Measurements from ENCODE around the gene RBM33.
A peak's percentile ranks its signal among the peaks of the same experiment; 100 is the strongest.
"Not testable (repeated sequence)": the region's sequence is repeated elsewhere in the genome, so short reads cannot be mapped to it uniquely, and the experiment has no call there.

The RBM33 gene

GRCh38 chr7:155809947-155810769, 165.7 kb downstream of the RBM33 start:
- DNase-seq (ENCODE audit: low spot score), result no peak

- DNase-seq (ENCODE audit: low spot score), result no peak
Observed at GRCh38 chr7:155810770-155811559, 166.5 kb downstream of the RBM33 start.

- no peak for DNase-seq (ENCODE audit: low spot score)
Observed at GRCh38 chr7:155811560-155811894, 167.1 kb downstream of the RBM33 start.

GRCh38 chr7:155811895-155812761, 167.7 kb downstream of the RBM33 start, which contains the start of gene SHH:
TSS of gene SHH (minus strand) at chr7:155812463. CDS start at chr7:155812122, 341 bp downstream.
- no peak for DNase-seq (ENCODE audit: low spot score)

DNA sequence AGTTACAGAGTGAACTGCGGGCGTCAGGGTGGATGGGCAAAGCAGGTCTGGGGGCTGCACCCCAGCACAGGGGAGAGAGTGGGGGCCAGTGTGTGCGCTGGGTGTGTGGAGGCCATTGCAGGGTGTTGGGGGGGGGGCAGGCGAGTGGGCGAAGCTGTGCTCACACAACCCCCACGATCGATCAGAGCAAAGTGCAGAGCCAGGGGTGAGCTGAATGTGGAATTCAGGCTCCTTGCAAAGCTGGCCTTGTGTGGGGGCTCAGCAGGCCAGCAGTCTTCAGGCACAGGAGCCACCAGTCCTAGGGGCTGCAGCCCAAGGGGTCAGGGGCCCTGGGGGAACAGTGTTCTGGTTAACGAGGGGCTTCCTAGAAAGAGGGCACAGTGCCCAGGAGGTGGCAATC, 168.7 kb downstream of the RBM33 start:
- no peak for DNase-seq (ENCODE audit: low spot score)

DNA sequence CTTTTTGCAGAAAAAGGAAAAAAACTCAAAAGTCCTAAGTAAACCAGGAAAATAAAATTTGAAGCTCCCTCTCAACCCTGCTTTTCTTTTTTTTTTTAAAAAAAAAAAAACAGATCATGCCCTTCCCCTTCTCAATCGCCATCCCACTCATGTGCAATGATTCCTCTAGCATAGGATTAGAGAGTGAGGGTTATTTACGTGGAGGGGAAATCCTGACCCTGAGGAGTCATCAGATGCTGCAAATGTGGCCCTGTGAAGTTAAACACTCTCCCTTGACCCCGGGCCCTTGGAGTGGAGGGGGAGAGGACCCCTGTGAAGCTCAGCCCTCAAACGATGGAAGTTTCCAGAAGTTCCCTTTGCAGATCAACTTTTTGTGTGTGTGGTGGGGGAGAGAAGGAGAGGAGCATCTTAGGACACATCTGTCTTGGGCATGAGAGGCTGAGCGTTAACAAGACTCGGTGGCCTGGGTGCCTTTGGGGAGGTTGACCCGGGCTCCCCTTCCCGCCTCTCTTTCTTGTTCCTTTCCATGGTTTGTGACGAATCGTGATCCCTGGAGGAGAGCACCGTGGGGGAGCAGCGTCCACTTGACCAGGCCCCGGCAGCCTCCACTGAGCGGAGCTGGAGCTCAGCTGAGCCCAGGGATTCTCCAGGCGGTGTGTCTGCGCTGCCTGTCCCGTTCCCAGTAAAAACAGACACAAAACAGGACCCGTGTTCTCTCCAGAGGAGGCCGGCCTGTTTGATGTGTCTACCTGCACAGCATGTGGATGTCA, 169.3 kb downstream of the RBM33 start:
- no peak for DNase-seq (ENCODE audit: low spot score)

DNA sequence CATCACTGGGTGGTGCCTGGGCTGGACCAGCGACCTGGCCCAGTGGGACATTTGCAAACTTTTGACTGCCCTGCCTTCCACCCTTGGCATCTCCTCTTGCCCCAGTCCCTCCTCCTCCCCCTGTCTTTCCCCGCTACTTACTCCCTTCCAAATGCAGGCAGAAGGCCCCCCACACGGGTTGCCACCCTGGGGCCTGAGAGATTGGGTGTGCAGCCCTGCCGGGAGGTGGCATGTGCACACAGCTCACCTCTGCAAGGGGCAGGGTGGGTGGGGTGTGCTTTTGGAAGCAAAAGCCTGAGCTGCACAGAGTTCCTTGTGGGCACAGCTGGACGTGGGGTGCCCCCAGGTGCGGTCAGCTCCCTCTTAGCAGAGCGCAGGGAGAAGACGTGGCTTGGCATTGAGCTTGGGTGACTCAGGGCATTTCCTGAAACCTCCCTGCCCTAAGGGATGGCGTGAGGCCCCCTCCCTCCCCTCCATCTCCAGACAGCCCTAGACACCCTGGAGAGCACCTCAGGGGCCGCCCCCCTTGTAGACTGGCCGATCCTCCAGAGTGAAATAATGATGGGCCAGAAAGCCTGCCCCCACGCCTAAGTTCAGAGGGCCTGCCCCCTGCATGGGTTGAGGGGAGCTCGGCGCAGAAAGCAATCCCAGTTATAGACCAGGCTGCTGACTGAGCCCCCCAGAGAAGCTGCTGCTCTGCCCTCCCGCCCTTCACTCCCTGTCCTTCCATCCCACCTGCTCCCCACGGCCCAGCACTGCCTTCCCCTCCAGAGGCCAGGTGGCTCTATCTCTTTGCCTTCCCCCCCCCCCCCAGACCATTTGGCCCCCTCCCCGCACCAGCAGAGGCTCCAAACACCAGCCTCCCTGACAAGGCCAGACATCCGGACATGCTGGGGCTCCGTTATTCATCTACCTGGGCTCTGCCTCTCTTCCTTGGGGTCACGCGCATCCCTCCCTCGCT, 170.1 kb downstream of the RBM33 start:
- no peak for DNase-seq (ENCODE audit: low spot score)

- DNase-seq (ENCODE audit: low spot score), result peak; percentile 30
Observed at GRCh38 chr7:155815332-155816191, 171.1 kb downstream of the RBM33 start.

DNA sequence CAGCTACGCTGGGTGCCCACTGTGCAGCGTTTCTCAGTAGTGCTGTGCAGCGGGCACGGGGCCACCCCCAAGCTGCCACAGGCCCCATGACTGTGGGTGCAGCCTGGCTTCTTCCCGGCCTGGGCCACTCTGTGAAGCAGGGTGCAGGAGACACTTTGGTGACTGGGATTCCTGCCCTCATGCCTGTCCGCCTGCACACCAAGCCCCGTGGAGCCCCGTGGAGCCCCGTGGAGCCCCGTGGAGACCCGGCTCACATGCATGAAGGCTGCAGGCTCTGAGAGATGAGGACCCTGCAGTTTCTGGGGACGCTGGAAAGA, 171.7 kb downstream of the RBM33 start:
- no peak for DNase-seq (ENCODE audit: low spot score)

DNA sequence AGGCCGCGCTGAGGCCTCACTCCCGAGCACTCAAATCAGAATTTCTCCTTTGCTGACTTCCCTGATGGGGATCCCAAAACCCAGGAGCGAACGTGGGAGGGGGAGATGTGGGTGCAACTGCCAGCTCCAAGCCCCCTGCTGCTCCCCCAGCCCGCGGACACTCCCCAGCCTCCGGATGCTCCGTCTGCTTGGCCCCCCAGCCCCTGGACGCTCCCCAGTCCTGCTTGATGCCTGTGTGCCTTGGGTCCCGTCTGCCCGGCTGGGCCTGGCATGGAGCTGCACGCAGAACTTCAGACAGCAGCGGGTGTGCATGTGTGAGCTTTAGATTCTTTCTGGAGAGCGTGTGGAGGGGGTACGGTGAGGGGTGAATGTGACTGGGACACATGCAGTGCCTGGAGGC, 172.5 kb downstream of the RBM33 start:
- no peak for DNase-seq (ENCODE audit: low spot score)

DNA sequence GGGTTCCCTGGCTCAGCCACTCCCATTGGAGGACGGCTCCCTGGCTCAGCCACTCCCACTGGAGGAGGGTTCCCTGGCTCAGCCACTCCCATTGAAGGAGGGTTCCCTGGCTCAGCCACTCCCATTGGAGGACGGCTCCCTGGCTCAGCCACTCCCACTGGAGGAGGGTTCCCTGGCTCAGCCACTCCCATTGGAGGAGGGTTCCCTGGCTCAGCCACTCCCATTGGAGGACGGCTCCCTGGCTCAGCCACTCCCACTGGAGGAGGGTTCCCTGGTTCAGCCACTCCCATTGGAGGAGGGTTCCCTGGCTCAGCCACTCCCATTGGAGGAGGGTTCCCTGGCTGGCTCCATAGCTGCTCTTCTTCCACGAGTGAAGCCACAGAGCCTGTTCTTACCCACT, 173.1 kb downstream of the RBM33 start:
- not testable (repeated sequence) for DNase-seq (ENCODE audit: low spot score)

GRCh38 chr7:155818154-155818819, 173.8 kb downstream of the RBM33 start:
- DNase-seq (ENCODE audit: low spot score), result no peak

DNA sequence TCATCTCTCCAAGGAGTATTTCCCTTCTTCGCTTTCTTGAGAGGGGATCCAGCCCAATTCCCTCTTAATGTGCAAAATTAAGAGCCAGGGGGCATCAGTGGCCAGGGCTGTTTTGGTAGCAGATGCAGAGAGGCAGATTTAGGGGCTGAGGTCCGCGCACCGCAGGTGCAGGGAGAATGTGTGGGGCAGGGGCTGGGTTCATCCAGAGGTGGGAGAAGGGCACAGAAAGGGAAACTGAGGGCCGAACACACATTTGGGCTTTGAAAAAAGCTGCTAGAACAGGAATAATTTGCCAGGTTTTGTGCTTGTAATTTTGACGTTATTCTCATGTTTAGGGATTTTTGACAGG, 174.3 kb downstream of the RBM33 start:
- no peak for DNase-seq (ENCODE audit: low spot score)

DNA sequence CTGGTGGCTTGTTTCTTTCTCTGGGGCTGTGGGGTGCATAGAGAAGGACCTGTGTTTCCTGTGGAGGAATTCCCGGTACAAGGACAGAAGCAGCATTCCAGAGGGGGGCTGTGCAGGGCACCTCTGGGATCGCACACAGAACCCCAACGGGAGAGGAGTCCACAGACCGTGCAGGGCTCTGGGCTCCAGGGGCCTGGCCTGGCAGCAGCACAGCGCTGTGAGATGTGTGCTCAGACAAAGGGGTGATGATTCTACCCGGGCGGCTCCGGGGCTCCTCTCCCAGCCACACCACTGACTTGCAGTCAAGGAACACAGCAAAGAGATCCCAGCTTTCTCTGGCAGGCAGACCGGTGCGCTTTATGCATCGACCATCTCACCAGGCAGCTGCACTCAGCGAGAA, 174.7 kb downstream of the RBM33 start:
- no peak for DNase-seq (ENCODE audit: low spot score)

DNA sequence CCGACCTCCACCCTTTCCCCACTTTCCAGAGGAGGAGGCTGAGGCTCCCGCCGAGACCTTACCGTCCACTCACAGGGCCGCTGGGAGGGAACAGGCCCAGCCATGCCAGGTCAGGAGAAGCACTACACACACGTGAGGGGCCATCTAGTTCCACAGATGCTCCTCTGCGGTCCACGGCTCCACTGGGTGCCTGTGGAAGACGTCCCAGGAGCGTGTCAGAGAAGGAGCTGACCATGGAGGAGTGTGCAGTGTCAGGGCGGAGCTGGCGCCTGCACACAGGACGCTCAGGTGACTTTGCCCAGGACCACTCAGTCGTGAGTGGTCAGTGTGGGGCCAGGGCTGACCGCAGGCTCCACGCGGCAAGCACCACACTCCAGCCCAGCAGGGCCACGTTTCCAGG, 175.8 kb downstream of the RBM33 start:
- no peak for DNase-seq (ENCODE audit: low spot score)

GRCh38 chr7:155820788-155821187, 176.3 kb downstream of the RBM33 start:
- no peak for DNase-seq (ENCODE audit: low spot score)

DNA sequence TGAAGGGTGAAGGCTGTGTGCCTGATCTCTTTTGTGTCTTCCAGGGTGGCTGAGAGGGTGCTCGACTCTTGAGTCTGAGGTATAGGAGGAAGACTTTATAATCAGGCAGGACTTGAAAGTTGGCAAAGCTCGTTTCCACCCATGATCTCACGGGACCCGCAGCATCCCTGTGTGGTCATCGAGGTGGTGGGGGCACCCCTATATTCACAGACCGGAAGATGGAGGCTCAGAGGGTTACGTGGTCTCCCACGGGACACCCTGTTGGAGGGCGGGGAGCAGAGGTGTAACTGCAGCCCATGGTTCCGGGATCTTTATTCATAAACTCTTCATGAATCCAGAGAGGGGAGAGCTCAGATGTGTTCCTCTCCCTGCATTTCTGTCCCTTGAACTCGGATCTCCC, 177.4 kb downstream of the RBM33 start:
- no peak for DNase-seq (ENCODE audit: low spot score)

DNA sequence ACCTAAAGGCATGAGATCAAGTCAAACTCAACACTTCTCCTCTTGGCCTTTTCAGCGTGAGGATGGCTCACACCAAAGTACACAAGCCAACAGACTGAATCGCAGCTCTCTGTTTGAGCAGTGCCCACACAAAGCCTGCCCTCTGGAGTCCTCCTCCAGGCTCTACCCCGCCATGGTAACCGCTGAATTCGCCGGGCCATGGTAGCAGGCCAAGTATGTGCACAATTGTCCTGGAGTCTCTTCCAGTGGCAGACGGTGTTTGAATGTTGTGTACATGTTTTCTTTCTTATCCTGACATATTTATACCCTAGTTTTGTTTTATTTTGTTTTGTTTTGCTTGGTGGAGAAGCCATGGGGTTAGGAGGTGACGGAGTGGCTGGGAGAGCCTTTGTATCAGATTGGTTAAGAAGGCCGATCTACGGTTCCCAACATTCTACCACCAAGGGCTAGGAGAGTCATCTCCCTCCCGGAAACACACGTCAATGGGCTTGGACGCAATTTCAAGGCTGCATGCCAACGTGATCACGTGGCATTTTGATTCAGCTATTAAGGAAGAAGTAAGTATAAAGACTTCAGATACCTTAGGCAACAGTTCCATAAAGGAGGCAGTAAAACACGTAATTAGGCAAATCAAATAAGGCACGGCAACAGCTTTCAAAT, 179.9 kb downstream of the RBM33 start:
- DNase-seq (ENCODE audit: low spot score), result peak; percentile 10

DNA sequence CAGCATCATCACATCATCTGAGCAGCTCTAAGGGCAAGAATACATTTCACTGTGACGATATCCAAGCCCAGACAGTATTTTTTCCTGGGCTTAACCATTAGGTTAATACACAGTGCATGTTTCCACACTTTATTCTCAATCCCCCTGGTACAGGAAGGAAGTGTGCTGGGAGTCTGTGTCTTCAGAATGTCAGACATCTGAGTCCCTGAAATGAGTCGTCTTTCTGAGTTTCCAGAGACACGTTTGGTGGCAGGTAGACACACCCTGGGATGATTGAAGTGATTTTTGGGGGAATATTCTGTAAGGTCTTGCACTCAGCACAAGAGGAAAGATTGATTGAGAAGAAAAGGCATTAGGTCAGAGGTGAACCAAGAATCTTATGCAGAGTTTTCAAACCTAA, 180.9 kb downstream of the RBM33 start:
- DNase-seq (ENCODE audit: low spot score), result no peak

Data from COLO829 (cell line).